GM23338 (cell line): Measurements from ENCODE around the gene ZAR1.

Experiments used
- EZH2 ChIP-seq: fragments of 200-600 bp; sonication (generic); IDR thresholded peaks from one replicate; pipeline ENCODE4 v1.8.0; 2017; ENCODE audit warnings: antibody characterized with exemption, mild to moderate bottlenecking, low read depth; ENCODE audit not compliant: unreplicated experiment
- ZNF331 ChIP-seq: fragments of 250-450 bp; sonication (Bioruptor Pico); IDR thresholded peaks from 2 replicates; pipeline ENCODE4 v1.5.0; 2020; ENCODE audit warnings: low read depth, mild to moderate bottlenecking, moderate library complexity

- TF ChIP-seq EZH2, result no peak
- no peak for TF ChIP-seq ZNF331 (CRISPR knock-in tag)
These were observed 14.3 kb upstream of the ZAR1 start for GRCh38 chr4:48475770-48476169.
